Astrocyte (in vitro differentiated cells and primary cell): Measurements from ENCODE around the gene CEP104. TPM values are rescaled to one million over a fixed set of nuclear protein-coding genes. Genes with fewer than 3 reads are reported as not detected.

Experiments used
- DNase-seq: peaks from one replicate; pipeline ENCODE4 v3.0.0-alpha.2; 2010; ENCODE audit warnings: low read depth
- FAIRE-seq: peaks from 2 replicates; lab custom pipeline; 2011; peaks lifted over from hg19 to GRCh38; lab: Jason Lieb, UNC
- H2AFZ ChIP-seq: 2 replicates; pipeline ENCODE4 v1.6.0; 2012; ENCODE audit warnings: low read depth, low read length, inconsistent platforms
- H3K27ac ChIP-seq: 2 replicates; pipeline ENCODE4 v1.5.1; 2011; ENCODE audit warnings: low read depth, low read length, inconsistent platforms
- H3K27me3 ChIP-seq: 2 replicates; pipeline ENCODE4 v1.6.0; 2011; ENCODE audit warnings: low read length, inconsistent platforms; ENCODE audit not compliant: insufficient read depth
- H3K36me3 ChIP-seq: 2 replicates; pipeline ENCODE4 v1.5.1; 2011; ENCODE audit warnings: low read length, inconsistent platforms; ENCODE audit not compliant: insufficient read depth
- H3K4me1 ChIP-seq: 2 replicates; pipeline ENCODE4 v1.5.1; 2011; ENCODE audit warnings: low read length, inconsistent platforms; ENCODE audit not compliant: insufficient read depth
- H3K4me2 ChIP-seq: 2 replicates; pipeline ENCODE4 v1.6.0; 2012; ENCODE audit warnings: low read length, inconsistent platforms
- H3K4me3 ChIP-seq: 2 replicates; pipeline ENCODE4 v1.5.1; 2011; ENCODE audit warnings: low read depth, mild to moderate bottlenecking, low read length, inconsistent platforms; ENCODE audit not compliant: insufficient read depth
- H3K79me2 ChIP-seq: 2 replicates; pipeline ENCODE4 v1.6.0; 2012; ENCODE audit warnings: mild to moderate bottlenecking, low read length, inconsistent platforms; ENCODE audit not compliant: insufficient read depth
- H3K9ac ChIP-seq: 2 replicates; pipeline ENCODE4 v1.6.0; 2012; ENCODE audit warnings: mild to moderate bottlenecking, low read length, inconsistent platforms
- H3K9me3 ChIP-seq: 2 replicates; pipeline ENCODE4 v1.5.1; 2012; ENCODE audit warnings: low read depth, mild to moderate bottlenecking, low read length, inconsistent platforms; ENCODE audit not compliant: insufficient read depth
- H4K20me1 ChIP-seq: 2 replicates; pipeline ENCODE4 v1.6.0; 2012; ENCODE audit warnings: low read length, inconsistent platforms; ENCODE audit not compliant: insufficient read depth
- H3K27ac Mint-ChIP-seq: one replicate; pipeline ENCODE4 v1.8.0; 2021; ENCODE audit warnings: mild to moderate bottlenecking, mixed read lengths; ENCODE audit not compliant: unreplicated experiment
- H3K27me3 Mint-ChIP-seq: one replicate; pipeline ENCODE4 v1.8.0; 2021; ENCODE audit warnings: low read depth, mixed read lengths; ENCODE audit not compliant: unreplicated experiment
- H3K36me3 Mint-ChIP-seq: one replicate; pipeline ENCODE4 v1.8.0; 2021; ENCODE audit warnings: low read depth, mixed read lengths; ENCODE audit not compliant: unreplicated experiment
- H3K4me1 Mint-ChIP-seq: one replicate; pipeline ENCODE4 v1.8.0; 2021; ENCODE audit warnings: low read depth, mixed read lengths; ENCODE audit not compliant: unreplicated experiment
- H3K4me3 Mint-ChIP-seq: one replicate; pipeline ENCODE4 v1.8.0; 2021; ENCODE audit warnings: mild to moderate bottlenecking, moderate library complexity, mixed read lengths; ENCODE audit not compliant: unreplicated experiment
- H3K9me3 Mint-ChIP-seq: one replicate; pipeline ENCODE4 v1.8.0; 2021; ENCODE audit warnings: mild to moderate bottlenecking, mixed read lengths; ENCODE audit not compliant: unreplicated experiment
- CTCF ChIP-seq: IDR thresholded peaks from 2 replicates; pipeline ENCODE4 v1.5.1; 2011; ENCODE audit warnings: low read depth, mild to moderate bottlenecking, inconsistent platforms, low read length, moderate library complexity; ENCODE audit not compliant: insufficient read depth
- EZH2 ChIP-seq: IDR thresholded peaks from 2 replicates; pipeline ENCODE4 v1.6.1; 2012; ENCODE audit warnings: mild to moderate bottlenecking, low read length, inconsistent platforms; ENCODE audit not compliant: insufficient read depth
- total RNA-seq: library from RNA; stranded (reverse); gene quantifications from 2 replicates; pipeline ENCODE4 v1.2.1, GENCODE V29; 2021

CEP104 gene
- total RNA-seq, 1 donor from 2014 or later, result 43.6 TPM

DNA sequence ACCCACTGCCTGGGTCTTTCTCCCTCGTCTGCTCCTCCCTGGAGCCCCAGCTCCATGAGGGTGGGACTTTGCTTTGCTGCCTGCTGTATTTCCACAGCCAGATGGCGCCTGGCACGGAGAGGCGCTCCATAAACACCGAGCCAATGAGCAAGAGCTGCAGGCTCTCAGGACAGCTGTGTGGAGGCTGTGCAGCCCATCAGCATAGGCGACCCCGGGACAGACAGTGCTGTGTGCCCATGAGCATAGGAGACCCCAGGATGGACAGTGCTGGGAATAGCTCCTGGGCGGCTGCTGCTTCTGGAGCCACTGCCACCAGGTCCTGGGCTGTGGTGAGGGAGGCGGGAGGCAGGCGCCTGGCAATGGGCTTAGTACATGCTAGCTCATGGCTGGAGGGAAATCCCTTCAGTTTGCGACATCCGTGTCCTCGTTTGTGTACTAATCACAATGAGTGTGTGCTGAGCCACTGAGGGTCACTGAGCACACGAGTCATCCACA, 29.2 kb downstream of the CEP104 start:
- no peak for DNase-seq
- Histone ChIP-seq H3K27me3 (no peaks in the 10 kb centered on the region), H3K4me3 (no peak overlapping the region), H3K9me3 (no peaks in the 10 kb centered on the region), H3K27ac (no peak overlapping the region), H2AFZ (no peak overlapping the region), H3K36me3 (peaks cover 16% of the 10 kb centered on the region), H3K79me2 (no peaks in the 10 kb centered on the region), H3K4me1 (no peaks in the 10 kb centered on the region), H3K9ac (no peak overlapping the region), H3K4me2 (no peak overlapping the region), H4K20me1 (no peaks in the 10 kb centered on the region)
- Mint-ChIP-seq H3K9me3 (no peaks in the 10 kb centered on the region), H3K27ac (no peak overlapping the region), H3K36me3 (peaks cover 7% of the 10 kb centered on the region), H3K4me1 (no peaks in the 10 kb centered on the region), H3K4me3 (no peak overlapping the region), H3K27me3 (no peaks in the 10 kb centered on the region)
- TF ChIP-seq CTCF, result no peak
- TF ChIP-seq EZH2, result no peak
- FAIRE-seq, result no peak

DNA sequence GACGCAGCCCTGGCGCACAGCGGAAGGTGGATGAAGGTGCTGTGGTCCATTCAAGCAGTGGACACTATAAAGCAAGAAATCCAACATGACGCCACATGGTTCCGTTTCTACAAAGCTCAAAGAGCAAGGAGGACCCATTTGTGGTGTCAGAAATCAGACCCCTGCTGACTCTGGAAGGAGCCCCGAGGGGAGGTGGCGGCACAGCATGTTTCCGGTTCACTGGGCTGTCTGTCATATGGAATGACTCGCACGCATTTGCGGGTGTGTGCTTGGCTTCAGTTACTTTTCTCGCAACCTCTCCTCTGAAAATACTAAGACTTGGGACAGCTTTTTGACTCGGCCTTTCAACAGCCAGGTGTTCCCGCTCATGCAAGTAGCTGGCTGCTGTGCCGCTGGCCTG, 31.7 kb downstream of the CEP104 start:
- no peak overlapping the region for H3K27ac Mint-ChIP-seq
- no peaks in the 10 kb centered on the region for H3K27me3 ChIP-seq
- no peak for TF ChIP-seq EZH2
- no peak for TF ChIP-seq CTCF
- no peaks in the 10 kb centered on the region for H3K79me2 ChIP-seq
- no peaks in the 10 kb centered on the region for H3K9me3 ChIP-seq
- no peaks in the 10 kb centered on the region for H3K9me3 Mint-ChIP-seq
- H3K4me1 Mint-ChIP-seq, result no peaks in the 10 kb centered on the region
- H3K27ac ChIP-seq, result no peak overlapping the region
- H3K27me3 Mint-ChIP-seq, result no peaks in the 10 kb centered on the region
- no peaks in the 10 kb centered on the region for H3K4me1 ChIP-seq
- FAIRE-seq (no peak), DNase-seq (no peak)
- no peak overlapping the region for H3K9ac ChIP-seq
- peaks cover 8% of the 10 kb centered on the region for H3K36me3 ChIP-seq
- no peak overlapping the region for H3K4me2 ChIP-seq
- no peaks in the 10 kb centered on the region for H4K20me1 ChIP-seq
- H3K36me3 Mint-ChIP-seq, result peaks cover 20% of the 10 kb centered on the region
- no peak overlapping the region for H3K4me3 ChIP-seq
- no peak overlapping the region for H2AFZ ChIP-seq
- no peak overlapping the region for H3K4me3 Mint-ChIP-seq

GRCh38 chr1:3824650-3825049, 32.4 kb downstream of the CEP104 start:
- no peaks in the 10 kb centered on the region for H3K9me3 ChIP-seq
- DNase-seq (no peak), FAIRE-seq (no peak)
- H3K4me1 ChIP-seq, result no peaks in the 10 kb centered on the region
- peaks cover 8% of the 10 kb centered on the region for H3K36me3 ChIP-seq
- Mint-ChIP-seq H3K4me3 (no peak overlapping the region), H3K36me3 (peaks cover 24% of the 10 kb centered on the region), H3K27ac (no peak overlapping the region), H3K27me3 (no peaks in the 10 kb centered on the region), H3K4me1 (no peaks in the 10 kb centered on the region), H3K9me3 (no peaks in the 10 kb centered on the region)
- no peak overlapping the region for H3K4me2 ChIP-seq
- no peak overlapping the region for H3K27ac ChIP-seq
- TF ChIP-seq CTCF (no peak), EZH2 (no peak)
- H3K4me3 ChIP-seq, result no peak overlapping the region
- H3K9ac ChIP-seq, result no peak overlapping the region
- no peaks in the 10 kb centered on the region for H4K20me1 ChIP-seq
- no peak overlapping the region for H2AFZ ChIP-seq
- no peaks in the 10 kb centered on the region for H3K79me2 ChIP-seq
- H3K27me3 ChIP-seq, result no peaks in the 10 kb centered on the region
